Naive thymus-derived CD4-positive, alpha-beta T cell (primary cell): ENCODE results near the gene TEX101. TPM values are rescaled to one million over a fixed set of nuclear protein-coding genes. Genes with fewer than 3 reads are reported as not detected.
"Not testable (repeated sequence)": the region's sequence is repeated elsewhere in the genome, so short reads cannot be mapped to it uniquely, and the experiment has no call there.

Source experiments
- ATAC-seq: fragments of 150-1000 bp; cut with Tn5 transposase; 2 replicates; pipeline ENCODE4 v1.10.0; 2021; ENCODE audit warnings: mild to moderate bottlenecking, moderate library complexity
- CTCF ChIA-PET: fragments of 350-600 bp; sonication (Branson Sonifier 250); formaldehyde crosslinking; loops from one replicate; lab custom pipeline; 2021; ENCODE audit warnings: antibody characterized with exemption; lab: Charles Lee
- POLR2A ChIA-PET: fragments of 350-600 bp; sonication (Branson Sonifier 250); formaldehyde crosslinking; loops from one replicate; lab custom pipeline; 2021; ENCODE audit warnings: antibody characterized with exemption, inconsistent platforms; lab: Charles Lee
- DNase-seq, 9 donors: peaks; one replicate each; pipeline versions ENCODE4 v3.0.0 to v3.0.0-alpha.2; 2020 to 2022; ENCODE audit warnings: mixed read lengths in 1 of 9
- H3K27ac ChIP-seq: one replicate; pipeline ENCODE4 v1.7.0; 2013; ENCODE audit warnings: mild to moderate bottlenecking, low read depth, low read length, moderate library complexity
- H3K27me3 ChIP-seq, 2 donors: one replicate each; pipeline ENCODE4 v1.7.0; 2013; ENCODE audit warnings: low read length in 2 of 2, mild to moderate bottlenecking in 2 of 2, moderate library complexity in 2 of 2; ENCODE audit not compliant: control insufficient read depth in 2 of 2, insufficient read depth in 2 of 2
- H3K36me3 ChIP-seq, 3 experiments: 1 replicate in 2 of 3; 2 replicates in 1 of 3; pipeline ENCODE4 v1.7.0; 2013; ENCODE audit warnings: low read length in 3 of 3, mild to moderate bottlenecking in 3 of 3, moderate library complexity in 1 of 3; ENCODE audit not compliant: insufficient read depth in 3 of 3, control insufficient read depth in 2 of 3
- H3K4me1 ChIP-seq, 2 donors: one replicate each; pipeline ENCODE4 v1.7.0; 2013; ENCODE audit warnings: low read length in 2 of 2, mild to moderate bottlenecking in 2 of 2, moderate library complexity in 1 of 2; ENCODE audit not compliant: control insufficient read depth in 2 of 2, insufficient read depth in 2 of 2
- H3K4me3 ChIP-seq: 2 replicates; pipeline ENCODE4 v1.7.0; 2013; ENCODE audit warnings: mild to moderate bottlenecking, low read length
- H3K9me3 ChIP-seq, 3 experiments: 1 replicate in 2 of 3; 2 replicates in 1 of 3; pipeline ENCODE4 v1.7.0; 2013; ENCODE audit warnings: low read length in 3 of 3; ENCODE audit not compliant: control insufficient read depth in 2 of 3
- H3K27ac Mint-ChIP-seq, 9 donors: one replicate each; pipeline ENCODE4 v1.8.0; 2020 to 2022; ENCODE audit warnings: mixed read lengths in 9 of 9, mild to moderate bottlenecking in 8 of 9, moderate library complexity in 5 of 9, inconsistent platforms in 2 of 9
- H3K27me3 Mint-ChIP-seq, 5 donors: one replicate each; pipeline ENCODE4 v1.8.0; 2021 to 2022; ENCODE audit warnings: mixed read lengths in 5 of 5, mild to moderate bottlenecking in 1 of 5
- H3K36me3 Mint-ChIP-seq, 5 donors: one replicate each; pipeline ENCODE4 v1.8.0; 2020 to 2022; ENCODE audit warnings: mixed read lengths in 5 of 5, mild to moderate bottlenecking in 3 of 5, inconsistent platforms in 1 of 5
- H3K4me1 Mint-ChIP-seq, 7 donors: one replicate each; pipeline ENCODE4 v1.8.0; 2020 to 2022; ENCODE audit warnings: mixed read lengths in 7 of 7, mild to moderate bottlenecking in 3 of 7, inconsistent platforms in 1 of 7
- H3K4me3 Mint-ChIP-seq, 10 donors: one replicate each; pipeline ENCODE4 v1.8.0; 2020 to 2022; ENCODE audit warnings: mild to moderate bottlenecking in 10 of 10, mixed read lengths in 10 of 10, moderate library complexity in 6 of 10, inconsistent platforms in 2 of 10
- H3K9me3 Mint-ChIP-seq, 11 donors: one replicate each; pipeline ENCODE4 v1.8.0; 2020 to 2022; ENCODE audit warnings: mixed read lengths in 11 of 11, mild to moderate bottlenecking in 4 of 11, inconsistent platforms in 1 of 11, moderate library complexity in 1 of 11
- intact Hi-C, 2 donors: fragments of 100-400 bp; cut with micrococcal nuclease; formaldehyde crosslinking; loops; one replicate each; pipeline ENCODE4 v1.15.1; 2023
- polyA plus RNA-seq, 2 donors: library from polyadenylated mRNA; unstranded; fragments of 300-500 nt; fragmentation: Illumina TruSeq; gene quantifications; one replicate each; pipeline ENCODE4 v1.2.3, GENCODE V29; 2021
- total RNA-seq, 6 experiments: library from RNA in 5 of 6; stranded (reverse) in 5 of 6; gene quantifications; 1 replicate in 5 of 6; 2 replicates in 1 of 6; pipeline ENCODE4 v1.2.3 and lab custom pipeline; 2021 to 2026

The TEX101 gene
- total and polyA plus RNA-seq, 7 experiments from 2014 or later = 1.1 TPM; not detected in 6

- H3K9me3 ChIP-seq, H3K4me1 ChIP-seq, H3K27me3 ChIP-seq, intact Hi-C loops, CTCF ChIA-PET, H3K4me1 Mint-ChIP-seq, H3K4me3 Mint-ChIP-seq, H3K9me3 Mint-ChIP-seq, DNase-seq, H3K27ac Mint-ChIP-seq, H3K4me3 ChIP-seq, H3K36me3 Mint-ChIP-seq, H3K27ac ChIP-seq, POLR2A ChIA-PET, ATAC-seq, H3K36me3 ChIP-seq: not testable (repeated sequence)
- H3K27me3 Mint-ChIP-seq = peaks cover 1 to 31% (median 17%) of the 10 kb centered on the region in 5 donors
Observed at GRCh38 chr19:43393501-43393900, 21.2 kb upstream of the TEX101 start.

DNA sequence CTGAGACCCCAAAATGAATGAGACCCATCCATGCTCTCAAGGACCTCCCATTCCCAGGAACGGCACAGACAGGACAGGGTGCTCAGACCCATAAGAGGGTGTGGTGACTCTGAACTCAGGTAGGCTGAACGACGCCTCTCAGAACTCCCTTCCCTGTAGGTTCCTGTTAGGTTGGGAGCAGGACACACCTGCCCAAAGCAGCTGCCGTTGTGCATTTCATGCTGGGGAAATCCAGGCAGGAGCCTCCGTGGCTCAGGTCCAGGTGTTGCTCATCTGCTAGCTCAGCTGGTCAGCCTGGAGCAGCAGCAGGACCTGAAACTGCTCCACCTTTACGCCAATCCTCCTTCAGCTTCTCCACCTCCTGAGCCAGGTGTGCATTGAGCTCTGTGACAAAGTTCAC, 19.1 kb upstream of the TEX101 start:
- no peak for ATAC-seq

GRCh38 chr19:43406297-43406696, 8.4 kb upstream of the TEX101 start:
- ChIA-PET POLR2A (no interaction called here), CTCF (no interaction called here)
- no peak overlapping the region for H3K4me3 Mint-ChIP-seq
- H3K9me3 Mint-ChIP-seq = peaks cover 0 to 21% (median 4%) of the 10 kb centered on the region in 11 donors
- H3K4me1 ChIP-seq = no peaks in the 10 kb centered on the region
- H3K4me1 Mint-ChIP-seq = no peaks in the 10 kb centered on the region
- peaks cover 0 to 12% (median 2%) of the 10 kb centered on the region in 5 donors for H3K27me3 Mint-ChIP-seq
- H3K27ac ChIP-seq = no peak overlapping the region
- no peak overlapping the region for H3K4me3 ChIP-seq
- peaks cover 0 to 16% (median 5%) of the 10 kb centered on the region in 5 donors for H3K36me3 Mint-ChIP-seq
- ATAC-seq (no peak), DNase-seq (no peak)
- no peak overlapping the region for H3K27ac Mint-ChIP-seq
- H3K27me3 ChIP-seq = no peaks in the 10 kb centered on the region
- no peaks in the 10 kb centered on the region for H3K36me3 ChIP-seq
- intact Hi-C loops = no loop called here
- no peaks in the 10 kb centered on the region for H3K9me3 ChIP-seq

More for the DNA sequence above, 19.1 kb upstream of the TEX101 start:
- Histone ChIP-seq H3K27ac (no peak overlapping the region), H3K36me3 (no peaks in the 10 kb centered on the region), H3K4me1 (no peaks in the 10 kb centered on the region), H3K9me3 (no peaks in the 10 kb centered on the region), H3K27me3 (no peaks in the 10 kb centered on the region), H3K4me3 (no peak overlapping the region)
- H3K9me3 Mint-ChIP-seq = peaks cover 0 to 2% (median 0%) of the 10 kb centered on the region in 11 donors
- H3K4me1 Mint-ChIP-seq = no peaks in the 10 kb centered on the region
- no peak overlapping the region for H3K4me3 Mint-ChIP-seq
- peaks cover 7 to 43% (median 20%) of the 10 kb centered on the region in 5 donors for H3K27me3 Mint-ChIP-seq
- no peak overlapping the region for H3K27ac Mint-ChIP-seq
- ChIA-PET POLR2A (no interaction called here), CTCF (no interaction called here)
- intact Hi-C loops = no loop called here
- H3K36me3 Mint-ChIP-seq = peaks cover 0 to 3% (median 0%) of the 10 kb centered on the region in 5 donors
- no peak for DNase-seq

DNA sequence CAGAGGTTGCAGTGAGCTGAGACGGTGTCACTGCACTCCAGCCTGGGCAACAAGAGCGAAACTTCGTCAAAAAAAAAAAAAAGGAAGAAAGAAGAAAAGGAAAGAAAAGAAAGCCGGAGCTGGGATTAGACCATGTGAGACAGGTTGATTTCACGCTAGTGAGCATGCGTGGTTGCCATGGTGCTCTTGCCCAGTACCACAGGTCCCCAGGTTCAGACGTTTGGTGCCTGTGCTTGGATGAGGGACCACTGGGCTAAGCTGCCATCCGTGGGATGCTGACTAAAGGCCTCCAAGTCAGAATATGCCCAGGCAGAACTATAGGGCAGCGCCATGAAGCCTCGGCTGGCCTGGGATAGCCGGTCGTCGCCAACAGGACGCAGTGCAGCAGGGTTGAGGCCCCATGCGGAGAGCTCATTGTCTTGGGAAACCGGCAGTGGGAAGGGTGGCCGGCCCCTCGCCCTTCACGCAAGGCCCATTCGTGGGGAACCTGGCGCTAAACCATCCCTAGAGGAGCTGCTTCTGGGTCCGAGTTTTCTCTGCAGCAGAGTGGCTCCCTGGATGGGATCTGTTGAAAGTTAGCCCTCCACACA, 7.2 kb upstream of the TEX101 start:
- CTCF ChIA-PET = no interaction called here
- Histone ChIP-seq H3K4me3 (no peak overlapping the region), H3K9me3 (no peaks in the 10 kb centered on the region), H3K27me3 (no peaks in the 10 kb centered on the region), H3K27ac (no peak overlapping the region), H3K4me1 (no peaks in the 10 kb centered on the region), H3K36me3 (no peaks in the 10 kb centered on the region)
- intact Hi-C loops = no loop called here
- no peak overlapping the region for H3K4me3 Mint-ChIP-seq
- POLR2A ChIA-PET = interaction anchor here (0.6 kb wide), 1 partner anchor 820 kb away, joined by 4 read pairs; no protein-coding TSS in a partner anchor
- peaks cover 0 to 10% (median 0%) of the 10 kb centered on the region in 5 donors for H3K27me3 Mint-ChIP-seq
- H3K9me3 Mint-ChIP-seq = peaks cover 0 to 25% (median 4%) of the 10 kb centered on the region in 11 donors
- ATAC-seq (no peak), DNase-seq (no peak)
- H3K27ac Mint-ChIP-seq = no peak overlapping the region
- no peaks in the 10 kb centered on the region for H3K4me1 Mint-ChIP-seq
- H3K36me3 Mint-ChIP-seq = peaks cover 0 to 16% (median 5%) of the 10 kb centered on the region in 5 donors

DNA sequence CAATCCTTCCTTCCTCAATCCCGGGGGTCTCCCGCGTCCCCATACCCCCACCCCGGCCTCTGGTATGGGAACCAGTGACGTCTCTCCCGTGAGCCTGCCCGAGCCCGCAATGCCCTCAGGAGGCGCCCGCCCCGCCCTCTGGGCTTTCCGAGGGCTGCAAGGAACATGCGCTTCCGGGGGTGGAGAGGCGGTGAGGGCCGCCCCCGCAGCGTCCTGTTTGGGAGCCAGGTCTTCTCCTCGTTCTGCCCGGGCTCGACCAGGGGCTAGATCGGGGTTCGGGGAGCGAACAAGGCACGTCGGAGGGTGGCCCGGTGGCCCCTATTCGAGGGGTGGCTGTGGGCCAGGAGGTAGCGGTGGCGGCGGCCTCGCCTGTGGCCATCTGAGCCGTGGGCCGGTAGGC, 6.6 kb upstream of the TEX101 start:
- ChIA-PET POLR2A (no interaction called here), CTCF (interaction anchor here (1.1 kb wide), 1 partner anchor 24 kb away, joined by 3 read pairs; no protein-coding TSS in a partner anchor)
- intact Hi-C loops = no loop called here
- DNase-seq = no peak
- Histone ChIP-seq H3K27me3 (no peaks in the 10 kb centered on the region), H3K4me3 (no peak overlapping the region), H3K9me3 (no peaks in the 10 kb centered on the region), H3K4me1 (no peaks in the 10 kb centered on the region), H3K27ac (no peak overlapping the region), H3K36me3 (no peaks in the 10 kb centered on the region)
- peaks cover 0 to 16% (median 5%) of the 10 kb centered on the region in 5 donors for H3K36me3 Mint-ChIP-seq
- H3K4me3 Mint-ChIP-seq = no peak overlapping the region
- H3K27me3 Mint-ChIP-seq = peaks cover 0 to 10% (median 0%) of the 10 kb centered on the region in 5 donors
- H3K9me3 Mint-ChIP-seq = peaks cover 0 to 30% (median 4%) of the 10 kb centered on the region in 11 donors
- no peak for ATAC-seq
- H3K4me1 Mint-ChIP-seq = no peaks in the 10 kb centered on the region
- no peak overlapping the region for H3K27ac Mint-ChIP-seq

DNA sequence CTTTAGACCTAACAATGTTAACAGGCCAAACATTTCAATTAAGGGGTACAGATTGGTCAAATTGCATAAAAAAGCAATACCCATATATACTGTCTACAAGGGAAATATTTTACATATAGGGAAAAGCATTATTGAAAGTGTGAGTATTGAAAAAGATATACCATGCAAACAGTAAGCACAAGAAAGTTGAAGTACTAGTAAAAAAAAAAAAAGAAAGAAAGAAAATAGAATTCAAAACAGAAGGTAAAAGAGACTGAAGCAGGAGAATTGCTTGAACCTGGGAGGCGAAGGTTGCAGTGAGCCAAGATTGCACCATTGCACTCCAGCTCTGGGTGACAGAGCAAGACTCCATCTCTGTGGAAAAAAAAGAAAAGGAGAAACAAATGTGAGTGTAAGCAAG, 5.3 kb upstream of the TEX101 start:
- no peaks in the 10 kb centered on the region for H3K27me3 ChIP-seq
- peaks cover 0 to 16% (median 5%) of the 10 kb centered on the region in 5 donors for H3K36me3 Mint-ChIP-seq
- peaks cover 0 to 10% (median 0%) of the 10 kb centered on the region in 5 donors for H3K27me3 Mint-ChIP-seq
- no peaks in the 10 kb centered on the region for H3K9me3 ChIP-seq
- no peaks in the 10 kb centered on the region for H3K4me1 Mint-ChIP-seq
- intact Hi-C loops = no loop called here
- no peaks in the 10 kb centered on the region for H3K4me1 ChIP-seq
- peaks cover 0 to 31% (median 4%) of the 10 kb centered on the region in 11 donors for H3K9me3 Mint-ChIP-seq
- no peak for ATAC-seq
- H3K36me3 ChIP-seq = no peaks in the 10 kb centered on the region
- ChIA-PET CTCF (no interaction called here), POLR2A (no interaction called here)
- H3K27ac ChIP-seq = no peak overlapping the region
- no peak overlapping the region for H3K27ac Mint-ChIP-seq
- H3K4me3 Mint-ChIP-seq = no peak overlapping the region
- no peak for DNase-seq
- no peak overlapping the region for H3K4me3 ChIP-seq

DNA sequence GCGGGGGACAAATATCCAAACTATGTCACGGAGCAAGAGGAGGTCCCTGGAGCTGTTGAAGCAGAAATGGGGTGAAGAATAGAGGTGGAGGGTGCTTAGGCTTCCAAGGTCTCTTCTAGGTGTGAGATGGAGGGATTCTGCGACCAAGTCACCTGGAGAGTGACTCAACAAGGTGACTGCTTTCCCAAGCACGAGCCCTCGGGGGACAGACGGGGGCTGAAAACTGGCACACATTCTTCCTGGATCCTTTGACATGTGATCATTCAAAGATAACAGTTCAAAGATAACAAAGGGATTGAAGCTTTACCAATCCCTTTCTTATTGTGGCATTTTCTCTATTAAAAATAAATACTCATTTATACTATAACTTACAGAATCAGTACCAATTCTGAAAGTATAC, 2.2 kb upstream of the TEX101 start:
- Histone ChIP-seq H3K27me3 (no peaks in the 10 kb centered on the region), H3K36me3 (no peaks in the 10 kb centered on the region), H3K4me3 (no peak overlapping the region), H3K9me3 (no peaks in the 10 kb centered on the region), H3K27ac (no peak overlapping the region), H3K4me1 (no peaks in the 10 kb centered on the region)
- no peaks in the 10 kb centered on the region for H3K4me1 Mint-ChIP-seq
- intact Hi-C loops = no loop called here
- peaks cover 0 to 31% (median 4%) of the 10 kb centered on the region in 11 donors for H3K9me3 Mint-ChIP-seq
- peaks cover 0 to 16% (median 5%) of the 10 kb centered on the region in 5 donors for H3K36me3 Mint-ChIP-seq
- DNase-seq (no peak), ATAC-seq (no peak)
- no peak overlapping the region for H3K27ac Mint-ChIP-seq
- H3K27me3 Mint-ChIP-seq = peaks cover 0 to 7% (median 0%) of the 10 kb centered on the region in 5 donors
- ChIA-PET CTCF (no interaction called here), POLR2A (no interaction called here)
- H3K4me3 Mint-ChIP-seq = no peak overlapping the region
